Endodermal cell (in vitro differentiated cells): ENCODE data around the gene PTPRN2. TPM values are rescaled to one million over a fixed set of nuclear protein-coding genes. Genes with fewer than 3 reads are reported as not detected.

Experiments used
- DNase-seq: peaks from one replicate; pipeline ENCODE4 v3.0.0-alpha.2; 2017
- H3K27ac ChIP-seq: 2 replicates; pipeline ENCODE4 v1.5.1; 2013; ENCODE audit warnings: mild to moderate bottlenecking, low read depth, low read length, moderate library complexity
- H3K27me3 ChIP-seq: 2 replicates; pipeline ENCODE4 v1.6.1; 2013; ENCODE audit warnings: mild to moderate bottlenecking, low read length, moderate library complexity; ENCODE audit not compliant: insufficient read depth, control insufficient read depth, poor library complexity, severe bottlenecking
- H3K36me3 ChIP-seq: 2 replicates; pipeline ENCODE4 v1.7.0; 2013; ENCODE audit warnings: mild to moderate bottlenecking, low read length, moderate library complexity; ENCODE audit not compliant: control insufficient read depth, insufficient read depth
- H3K4me1 ChIP-seq: one replicate; pipeline ENCODE4 v1.7.0; 2013; ENCODE audit warnings: low read length; ENCODE audit not compliant: control insufficient read depth, insufficient read depth
- H3K4me3 ChIP-seq: 2 replicates; pipeline ENCODE4 v1.5.1; 2013; ENCODE audit warnings: mild to moderate bottlenecking, low read length, moderate library complexity
- H3K9ac ChIP-seq: 2 replicates; pipeline ENCODE4 v1.6.1; 2013; ENCODE audit warnings: mild to moderate bottlenecking, low read length, moderate library complexity; ENCODE audit not compliant: poor library complexity, severe bottlenecking; ENCODE audit errors: extremely low read depth
- H3K9me3 ChIP-seq: 2 replicates; pipeline ENCODE4 v1.6.1; 2013; ENCODE audit warnings: mild to moderate bottlenecking, low read length, moderate library complexity; ENCODE audit not compliant: control insufficient read depth
- H3K27ac Mint-ChIP-seq: 2 replicates; pipeline ENCODE4 v1.8.0; 2020; ENCODE audit warnings: mixed read lengths
- H3K27me3 Mint-ChIP-seq: 2 replicates; pipeline ENCODE4 v1.8.0; 2021; ENCODE audit warnings: mild to moderate bottlenecking, mixed read lengths; ENCODE audit not compliant: insufficient read depth
- H3K36me3 Mint-ChIP-seq: 2 replicates; pipeline ENCODE4 v1.8.0; 2020; ENCODE audit warnings: low read depth, mixed read lengths
- H3K4me1 Mint-ChIP-seq: 2 replicates; pipeline ENCODE4 v1.8.0; 2020; ENCODE audit warnings: mixed read lengths
- H3K4me3 Mint-ChIP-seq: 2 replicates; pipeline ENCODE4 v1.8.0; 2020; ENCODE audit warnings: mild to moderate bottlenecking, moderate library complexity, mixed read lengths
- H3K9me3 Mint-ChIP-seq: 2 replicates; pipeline ENCODE4 v1.8.0; 2020; ENCODE audit warnings: mild to moderate bottlenecking, mixed read lengths
- WGBS, 2 experiments: methylation state at CpG; one replicate each; pipeline versions ENCODE4 v1.1.5 to v1.1.7; 2013; ENCODE audit warnings: missing lambda C conversion rate in 2 of 2, mixed read lengths in 1 of 2; ENCODE audit not compliant: insufficient coverage in 1 of 2, insufficient read length in 1 of 2; 5-methylcytosine and 5-hydroxymethylcytosine counted together
- total RNA-seq, 2 donors: library from RNA; stranded (reverse); fragmentation: NEBNext Ultra II Directional in 1 of 2; extraction: Animal tissue kit (Norgen Biotek cat#: 25700) in 1 of 2; gene quantifications; 2 replicates in 1 of 2; 3 replicates in 1 of 2; pipeline ENCODE4 v1.2.1, GENCODE V29; 2021
- TF ChIP-seq, protein P1 (sequence below): fragments of 200-600 bp; sonication (generic); conservative IDR thresholded peaks from 2 replicates; pipeline ENCODE4 v1.5.0; 2021; ENCODE audit warnings: antibody characterized with exemption, mild to moderate bottlenecking

PTPRN2 gene
- total RNA-seq, 2 donors from 2014 or later: 0.69 to 1.2 TPM

DNA sequence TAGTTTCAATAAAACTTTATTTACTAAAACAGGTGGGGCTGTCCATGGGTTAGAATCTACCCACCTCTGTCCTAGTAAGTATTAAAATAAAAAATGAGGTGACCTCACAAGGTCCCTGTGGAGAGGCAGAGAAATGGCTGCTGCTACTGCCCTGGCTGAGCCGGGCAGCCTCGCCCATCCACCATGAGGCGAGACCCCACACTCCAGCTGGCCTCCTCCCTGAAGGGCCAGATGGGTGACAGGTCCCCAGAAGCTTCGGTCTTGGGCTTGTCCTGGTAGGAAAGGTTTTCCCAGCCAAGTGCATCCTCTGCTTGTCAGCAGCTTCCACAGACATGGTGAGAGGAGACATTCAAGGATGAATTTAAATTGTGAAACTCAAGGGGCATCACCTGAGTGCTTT is 565.8 kb downstream of the PTPRN2 start:
- no peak overlapping the region for H3K27ac ChIP-seq
- no peaks in the 10 kb centered on the region for H3K4me1 Mint-ChIP-seq
- TF ChIP-seq, protein P1, sequence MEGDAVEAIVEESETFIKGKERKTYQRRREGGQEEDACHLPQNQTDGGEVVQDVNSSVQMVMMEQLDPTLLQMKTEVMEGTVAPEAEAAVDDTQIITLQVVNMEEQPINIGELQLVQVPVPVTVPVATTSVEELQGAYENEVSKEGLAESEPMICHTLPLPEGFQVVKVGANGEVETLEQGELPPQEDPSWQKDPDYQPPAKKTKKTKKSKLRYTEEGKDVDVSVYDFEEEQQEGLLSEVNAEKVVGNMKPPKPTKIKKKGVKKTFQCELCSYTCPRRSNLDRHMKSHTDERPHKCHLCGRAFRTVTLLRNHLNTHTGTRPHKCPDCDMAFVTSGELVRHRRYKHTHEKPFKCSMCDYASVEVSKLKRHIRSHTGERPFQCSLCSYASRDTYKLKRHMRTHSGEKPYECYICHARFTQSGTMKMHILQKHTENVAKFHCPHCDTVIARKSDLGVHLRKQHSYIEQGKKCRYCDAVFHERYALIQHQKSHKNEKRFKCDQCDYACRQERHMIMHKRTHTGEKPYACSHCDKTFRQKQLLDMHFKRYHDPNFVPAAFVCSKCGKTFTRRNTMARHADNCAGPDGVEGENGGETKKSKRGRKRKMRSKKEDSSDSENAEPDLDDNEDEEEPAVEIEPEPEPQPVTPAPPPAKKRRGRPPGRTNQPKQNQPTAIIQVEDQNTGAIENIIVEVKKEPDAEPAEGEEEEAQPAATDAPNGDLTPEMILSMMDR: no peak
- H3K9me3 Mint-ChIP-seq: no peaks in the 10 kb centered on the region
- H3K4me1 ChIP-seq: no peaks in the 10 kb centered on the region
- peaks cover 92% of the 10 kb centered on the region for H3K9me3 ChIP-seq
- DNase-seq: peak; percentile 17
- no peak overlapping the region for H3K27ac Mint-ChIP-seq
- no peaks in the 10 kb centered on the region for H3K36me3 ChIP-seq
- H3K4me3 Mint-ChIP-seq: no peak overlapping the region
- 81 to 100% methylated on average over 1 to 4 of the region's 4 CpGs for WGBS, 2 experiments
- no peaks in the 10 kb centered on the region for H3K36me3 Mint-ChIP-seq
- H3K27me3 Mint-ChIP-seq: peaks cover 1% of the 10 kb centered on the region
- H3K9ac ChIP-seq: no peak overlapping the region
- H3K27me3 ChIP-seq: no peaks in the 10 kb centered on the region
- no peak overlapping the region for H3K4me3 ChIP-seq

DNA sequence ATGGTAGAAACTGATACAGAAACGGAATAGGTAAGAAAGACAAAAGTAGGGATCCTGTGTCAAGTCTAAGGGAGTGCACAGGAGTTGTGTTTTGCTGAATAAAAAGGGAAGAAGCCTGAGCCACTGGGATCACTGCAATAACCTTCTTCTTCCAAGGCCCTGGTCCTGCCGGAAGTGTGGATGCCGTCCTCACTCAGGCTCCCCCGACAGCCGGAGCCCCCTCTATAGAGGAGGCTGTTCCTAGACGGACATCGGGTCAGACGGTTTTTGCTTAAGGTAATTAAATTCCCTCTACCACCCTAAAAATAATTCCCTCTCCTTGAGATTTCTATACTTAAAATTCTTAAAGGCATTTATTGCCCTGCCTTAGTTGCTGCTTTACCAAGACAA is 566.9 kb downstream of the PTPRN2 start:
- no peak overlapping the region for H3K4me3 Mint-ChIP-seq
- peaks cover 1% of the 10 kb centered on the region for H3K27me3 Mint-ChIP-seq
- WGBS, 2 experiments: 87 to 90% methylated on average over 6 to 8 of the region's 8 CpGs
- no peak overlapping the region for H3K4me3 ChIP-seq
- TF ChIP-seq, protein P1: no peak
- H3K27ac ChIP-seq: no peak overlapping the region
- H3K36me3 ChIP-seq: no peaks in the 10 kb centered on the region
- H3K27me3 ChIP-seq: no peaks in the 10 kb centered on the region
- H3K4me1 Mint-ChIP-seq: no peaks in the 10 kb centered on the region
- H3K9ac ChIP-seq: no peak overlapping the region
- DNase-seq: no peak
- no peaks in the 10 kb centered on the region for H3K9me3 Mint-ChIP-seq
- peaks cover 92% of the 10 kb centered on the region for H3K9me3 ChIP-seq
- H3K36me3 Mint-ChIP-seq: no peaks in the 10 kb centered on the region
- H3K27ac Mint-ChIP-seq: no peak overlapping the region
- no peaks in the 10 kb centered on the region for H3K4me1 ChIP-seq

DNA sequence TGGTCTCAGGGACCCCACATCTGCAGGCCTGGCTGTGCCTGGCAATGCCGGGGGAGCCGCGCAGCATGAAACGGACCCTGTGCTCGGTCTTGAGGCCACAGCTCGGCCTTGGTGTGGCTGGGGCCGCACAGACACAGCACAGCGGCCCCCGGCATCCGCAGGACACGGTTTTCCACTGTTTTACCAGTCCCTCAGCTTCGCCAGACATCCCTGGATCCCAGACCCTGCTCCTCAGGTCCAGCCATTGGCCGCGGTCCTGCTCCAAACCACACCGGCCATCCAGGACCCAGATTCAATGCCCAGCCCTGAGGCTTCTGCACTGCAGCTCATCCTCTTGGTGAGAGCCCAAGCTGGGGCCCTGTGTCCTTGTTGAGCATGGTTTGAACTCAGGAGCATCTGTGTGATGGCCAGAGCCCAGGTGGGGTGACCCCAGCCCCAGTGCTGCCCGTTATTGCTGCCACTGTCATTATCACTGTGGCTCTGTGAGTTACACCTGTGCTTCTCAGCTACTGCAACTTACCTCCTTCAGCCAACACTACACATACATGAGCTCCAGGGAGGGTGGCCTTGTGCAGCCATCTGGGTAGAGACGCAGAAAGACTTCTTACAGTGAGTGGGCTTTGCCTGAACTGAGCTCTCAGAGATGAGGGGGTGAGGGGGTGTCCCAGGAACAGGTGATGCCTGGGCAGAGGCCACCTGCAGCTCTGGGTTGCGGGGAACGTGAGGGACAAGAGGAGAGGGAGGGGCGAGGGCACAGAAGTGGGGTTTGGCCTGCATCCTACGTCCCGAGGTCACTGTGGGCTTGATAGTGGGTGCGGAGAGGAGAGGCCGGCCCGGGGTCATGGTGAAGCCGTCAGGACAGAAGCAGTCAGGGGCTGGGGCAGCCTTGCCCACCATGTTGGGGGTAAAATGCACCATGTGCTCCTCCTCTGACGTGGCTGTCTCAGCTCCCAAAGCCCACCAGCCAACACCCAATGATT is 567.6 kb downstream of the PTPRN2 start:
- peak; percentile 24 for DNase-seq
- Histone ChIP-seq H3K9me3 (peaks cover 92% of the 10 kb centered on the region), H3K4me1 (no peaks in the 10 kb centered on the region), H3K27me3 (no peaks in the 10 kb centered on the region), H3K9ac (no peak overlapping the region), H3K4me3 (no peak overlapping the region), H3K27ac (no peak overlapping the region), H3K36me3 (no peaks in the 10 kb centered on the region)
- no peaks in the 10 kb centered on the region for H3K4me1 Mint-ChIP-seq
- WGBS, 2 experiments: 77 to 78% methylated on average over 16 to 27 of the region's 27 CpGs
- H3K27me3 Mint-ChIP-seq: peaks cover 1% of the 10 kb centered on the region
- TF ChIP-seq, protein P1: no peak
- H3K36me3 Mint-ChIP-seq: no peaks in the 10 kb centered on the region
- no peak overlapping the region for H3K4me3 Mint-ChIP-seq
- H3K27ac Mint-ChIP-seq: no peak overlapping the region
- no peaks in the 10 kb centered on the region for H3K9me3 Mint-ChIP-seq
